Measurements from ENCODE around the gene MBD5.

Gene MBD5

GRCh38 chr2:148565272-148565894 lies 544.5 kb downstream of the MBD5 start:
- Histone ChIP-seq H3K4me3 (IDR thresholded peaks at IDR 0.05; ENCODE audit: insufficient read depth, low read depth, low read length) (no peak overlapping the region), H3K79me2 (ENCODE audit: insufficient read depth, low read depth) (no peaks in the 10 kb centered on the region), H3K4me1 (ENCODE audit: low read depth, poor library complexity, severe bottlenecking) (no peaks in the 10 kb centered on the region), H3K9ac (no peak overlapping the region), H3K27ac (no peak overlapping the region), H2AFZ (ENCODE audit: low read depth) (no peak overlapping the region), H3K36me3 (ENCODE audit: insufficient read depth) (no peaks in the 10 kb centered on the region), H4K20me1 (ENCODE audit: insufficient read depth) (no peaks in the 10 kb centered on the region), H3K27me3 (ENCODE audit: insufficient read depth, low read depth) (no peaks in the 10 kb centered on the region), H3K4me2 (no peak overlapping the region)
- TF ChIP-seq CTCF (conservative IDR thresholded peaks at IDR 0.05; ENCODE audit: low read depth, low read length): no peak

Measured in KMS-11 (cell line).